ENCODE results near the gene KIF2C. TPM values are rescaled to one million over a fixed set of nuclear protein-coding genes. Genes with fewer than 3 reads are reported as not detected.

The KIF2C gene
- total RNA-seq, 1 donor from 2014 or later: 3.2 TPM

DNA sequence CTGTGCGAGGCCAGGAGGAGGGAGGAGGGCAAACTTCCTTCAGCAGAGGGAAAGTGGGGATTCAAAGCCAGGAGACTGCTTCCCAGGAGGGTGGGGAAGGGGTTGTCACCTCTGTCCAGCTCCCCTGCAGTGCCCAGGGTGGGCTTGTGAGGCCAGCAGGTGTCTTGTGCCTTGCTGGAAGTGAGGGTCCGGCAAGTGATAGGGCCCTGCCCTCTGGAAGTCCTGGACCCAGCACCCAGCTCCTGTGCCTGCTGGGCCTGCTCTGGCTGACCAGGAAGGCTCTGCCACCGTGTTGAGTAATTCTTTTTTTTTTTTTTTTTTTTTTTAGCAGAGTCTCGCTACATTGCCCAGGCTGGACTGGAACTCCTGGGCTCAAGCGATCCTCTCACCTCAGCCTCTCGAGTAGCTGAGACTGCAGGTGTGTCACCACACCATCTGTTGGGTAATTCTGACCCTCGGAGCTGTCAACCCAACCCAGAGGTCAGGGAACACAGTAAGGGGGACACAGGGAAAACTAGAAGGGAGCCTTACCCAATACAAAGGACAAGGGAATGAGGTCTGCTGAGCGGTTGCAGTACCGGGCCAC lies 47.3 kb downstream of the KIF2C start:
- Mint-ChIP-seq H3K4me1 (ENCODE audit: low read depth, unreplicated experiment) (no peaks in the 10 kb centered on the region), H3K27me3 (ENCODE audit: low read depth, unreplicated experiment) (peaks cover 16% of the 10 kb centered on the region), H3K4me3 (ENCODE audit: unreplicated experiment) (no peak overlapping the region), H3K9me3 (ENCODE audit: unreplicated experiment) (no peaks in the 10 kb centered on the region), H3K36me3 (ENCODE audit: low read depth, unreplicated experiment) (peaks cover 3% of the 10 kb centered on the region), H3K27ac (ENCODE audit: unreplicated experiment) (no peak overlapping the region)
- H3K36me3 ChIP-seq (ENCODE audit: insufficient read depth, low read length): no peaks in the 10 kb centered on the region
- H3K9ac ChIP-seq (ENCODE audit: low read length): peak overlapping the region; percentile 51
- FAIRE-seq (no peak), DNase-seq (ENCODE audit: low read depth) (no peak)
- H3K4me2 ChIP-seq (ENCODE audit: low read length): peak overlapping the region; percentile 90
- peaks cover 25% of the 10 kb centered on the region for H3K4me1 ChIP-seq (ENCODE audit: insufficient read depth, low read length)
- peak overlapping the region; percentile 87 for H2AFZ ChIP-seq (ENCODE audit: low read depth, low read length)
- no peak overlapping the region for H3K4me3 ChIP-seq (ENCODE audit: insufficient read depth, low read depth, low read length)
- no peak overlapping the region for H3K27ac ChIP-seq (ENCODE audit: low read depth, low read length)
- no peaks in the 10 kb centered on the region for H4K20me1 ChIP-seq (ENCODE audit: insufficient read depth, low read length)
- H3K27me3 ChIP-seq (ENCODE audit: insufficient read depth, low read length): no peaks in the 10 kb centered on the region
- no peaks in the 10 kb centered on the region for H3K9me3 ChIP-seq (ENCODE audit: insufficient read depth, low read depth, low read length)
- no peak for TF ChIP-seq EZH2 (IDR thresholded peaks at IDR 0.05; ENCODE audit: insufficient read depth, low read length)
- TF ChIP-seq, protein P1, sequence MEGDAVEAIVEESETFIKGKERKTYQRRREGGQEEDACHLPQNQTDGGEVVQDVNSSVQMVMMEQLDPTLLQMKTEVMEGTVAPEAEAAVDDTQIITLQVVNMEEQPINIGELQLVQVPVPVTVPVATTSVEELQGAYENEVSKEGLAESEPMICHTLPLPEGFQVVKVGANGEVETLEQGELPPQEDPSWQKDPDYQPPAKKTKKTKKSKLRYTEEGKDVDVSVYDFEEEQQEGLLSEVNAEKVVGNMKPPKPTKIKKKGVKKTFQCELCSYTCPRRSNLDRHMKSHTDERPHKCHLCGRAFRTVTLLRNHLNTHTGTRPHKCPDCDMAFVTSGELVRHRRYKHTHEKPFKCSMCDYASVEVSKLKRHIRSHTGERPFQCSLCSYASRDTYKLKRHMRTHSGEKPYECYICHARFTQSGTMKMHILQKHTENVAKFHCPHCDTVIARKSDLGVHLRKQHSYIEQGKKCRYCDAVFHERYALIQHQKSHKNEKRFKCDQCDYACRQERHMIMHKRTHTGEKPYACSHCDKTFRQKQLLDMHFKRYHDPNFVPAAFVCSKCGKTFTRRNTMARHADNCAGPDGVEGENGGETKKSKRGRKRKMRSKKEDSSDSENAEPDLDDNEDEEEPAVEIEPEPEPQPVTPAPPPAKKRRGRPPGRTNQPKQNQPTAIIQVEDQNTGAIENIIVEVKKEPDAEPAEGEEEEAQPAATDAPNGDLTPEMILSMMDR (IDR thresholded peaks at IDR 0.05; ENCODE audit: insufficient read depth, low read depth, low read length): no peak
- H3K79me2 ChIP-seq (ENCODE audit: insufficient read depth, low read length): no peaks in the 10 kb centered on the region

DNA sequence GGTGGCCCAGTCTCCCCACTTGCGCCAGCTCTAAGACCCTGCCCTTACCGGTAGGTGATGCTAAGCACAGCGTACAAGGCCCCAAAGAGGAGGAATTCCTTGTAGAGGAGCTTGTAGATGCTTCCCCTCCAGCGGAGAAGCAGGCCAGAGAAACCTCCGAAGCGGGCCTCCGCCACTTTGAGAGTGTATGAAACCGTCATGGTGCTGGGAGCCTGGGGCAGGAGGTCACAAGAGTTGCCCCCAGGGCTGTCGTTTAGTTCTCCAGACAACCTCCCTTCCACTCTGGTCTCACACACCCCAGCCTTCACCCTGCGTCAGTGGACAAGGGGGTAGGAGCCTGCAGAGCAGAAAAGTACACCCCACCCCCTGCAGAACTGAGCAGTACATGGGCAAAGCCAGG lies 47.9 kb downstream of the KIF2C start:
- Histone ChIP-seq H3K36me3 (ENCODE audit: insufficient read depth, low read length) (no peaks in the 10 kb centered on the region), H3K27me3 (ENCODE audit: insufficient read depth, low read length) (no peaks in the 10 kb centered on the region), H3K9me3 (ENCODE audit: insufficient read depth, low read depth, low read length) (no peaks in the 10 kb centered on the region), H3K4me3 (ENCODE audit: insufficient read depth, low read depth, low read length) (no peak overlapping the region), H2AFZ (ENCODE audit: low read depth, low read length) (no peak overlapping the region), H4K20me1 (ENCODE audit: insufficient read depth, low read length) (no peaks in the 10 kb centered on the region), H3K4me1 (ENCODE audit: insufficient read depth, low read length) (peaks cover 25% of the 10 kb centered on the region), H3K4me2 (ENCODE audit: low read length) (no peak overlapping the region), H3K9ac (ENCODE audit: low read length) (no peak overlapping the region), H3K27ac (ENCODE audit: low read depth, low read length) (no peak overlapping the region), H3K79me2 (ENCODE audit: insufficient read depth, low read length) (no peaks in the 10 kb centered on the region)
- Mint-ChIP-seq H3K36me3 (ENCODE audit: low read depth, unreplicated experiment) (peaks cover 3% of the 10 kb centered on the region), H3K27me3 (ENCODE audit: low read depth, unreplicated experiment) (peaks cover 16% of the 10 kb centered on the region), H3K27ac (ENCODE audit: unreplicated experiment) (no peak overlapping the region), H3K4me1 (ENCODE audit: low read depth, unreplicated experiment) (no peaks in the 10 kb centered on the region), H3K4me3 (ENCODE audit: unreplicated experiment) (no peak overlapping the region), H3K9me3 (ENCODE audit: unreplicated experiment) (no peaks in the 10 kb centered on the region)
- no peak for TF ChIP-seq EZH2 (IDR thresholded peaks at IDR 0.05; ENCODE audit: insufficient read depth, low read length)
- TF ChIP-seq, protein P1 (IDR thresholded peaks at IDR 0.05; ENCODE audit: insufficient read depth, low read depth, low read length): no peak
- DNase-seq (ENCODE audit: low read depth) (no peak), FAIRE-seq (no peak)

DNA sequence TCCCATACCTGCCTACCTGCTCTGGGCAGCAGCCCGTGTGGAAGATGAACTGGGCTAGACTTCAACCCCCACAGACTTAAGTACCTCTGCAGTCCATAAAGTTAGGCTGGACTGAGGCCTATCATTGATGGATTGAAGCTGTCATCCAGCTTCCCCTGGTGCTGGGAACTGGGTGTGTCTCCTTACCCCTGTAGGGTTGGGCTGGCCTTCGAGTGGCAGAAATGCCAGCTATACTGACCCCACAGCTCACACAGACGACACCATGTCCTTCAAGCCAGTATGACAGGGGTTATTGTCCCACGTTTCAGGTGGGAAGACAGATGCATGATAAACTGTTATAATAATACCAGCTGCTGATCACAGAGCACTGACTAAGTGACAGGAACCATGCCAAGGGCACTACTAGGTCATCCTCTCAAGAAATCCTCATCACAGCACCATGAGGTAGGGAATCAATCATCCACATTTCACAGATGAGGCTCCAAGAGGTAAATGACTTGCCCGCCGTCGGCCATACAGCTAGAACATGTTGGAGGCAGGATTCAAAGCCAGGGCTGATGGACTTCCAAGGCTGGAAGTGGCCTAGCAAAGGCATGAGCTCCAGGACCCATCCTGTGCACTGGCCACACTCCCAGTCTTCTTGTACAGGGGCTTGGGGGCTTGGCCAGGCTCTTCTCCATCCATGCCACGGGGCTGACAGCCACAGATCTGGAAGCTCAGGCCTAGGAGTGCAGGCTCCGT lies 48.7 kb downstream of the KIF2C start, which contains the start of gene BEST4:
TSS of gene BEST4 (minus strand) at position 51 of the 741 bp plus-strand sequence. CDS start 465 bp downstream, outside the sequence.
- Histone ChIP-seq H3K27ac (ENCODE audit: low read depth, low read length) (no peak within 1 kb of the TSS), H3K27me3 (ENCODE audit: insufficient read depth, low read length) (no peaks in the 10 kb centered on the region), H3K9ac (ENCODE audit: low read length) (no peak within 1 kb of the TSS), H3K4me2 (ENCODE audit: low read length) (no peak within 1 kb of the TSS), H3K4me1 (ENCODE audit: insufficient read depth, low read length) (peaks cover 26% of the 10 kb centered on the region), H3K9me3 (ENCODE audit: insufficient read depth, low read depth, low read length) (no peaks in the 10 kb centered on the region), H2AFZ (ENCODE audit: low read depth, low read length) (no peak within 1 kb of the TSS), H3K4me3 (ENCODE audit: insufficient read depth, low read depth, low read length) (no peak within 1 kb of the TSS), H4K20me1 (ENCODE audit: insufficient read depth, low read length) (no peaks in the 10 kb centered on the region), H3K79me2 (ENCODE audit: insufficient read depth, low read length) (no peaks in the 10 kb centered on the region), H3K36me3 (ENCODE audit: insufficient read depth, low read length) (no peaks in the 10 kb centered on the region)
- Mint-ChIP-seq H3K36me3 (ENCODE audit: low read depth, unreplicated experiment) (peaks cover under 1% of the 10 kb centered on the region), H3K4me3 (ENCODE audit: unreplicated experiment) (no peak within 1 kb of the TSS), H3K4me1 (ENCODE audit: low read depth, unreplicated experiment) (no peaks in the 10 kb centered on the region), H3K27me3 (ENCODE audit: low read depth, unreplicated experiment) (peaks cover 16% of the 10 kb centered on the region), H3K27ac (ENCODE audit: unreplicated experiment) (no peak within 1 kb of the TSS), H3K9me3 (ENCODE audit: unreplicated experiment) (no peaks in the 10 kb centered on the region)
- TF ChIP-seq, protein P1 (IDR thresholded peaks at IDR 0.05; ENCODE audit: insufficient read depth, low read depth, low read length): no peak
- TF ChIP-seq EZH2 (IDR thresholded peaks at IDR 0.05; ENCODE audit: insufficient read depth, low read length): no peak
- DNase-seq (ENCODE audit: low read depth) (no peak), FAIRE-seq (no peak)

Measured in astrocyte (in vitro differentiated cells and primary cell).